GM13976 (cell line): ENCODE data around the gene CNPPD1.

ENCODE experiments used
- DNase-seq: peaks from one replicate; pipeline ENCODE4 v3.0.0; 2012; ENCODE audit warnings: low spot score
- CTCF ChIP-seq: IDR thresholded peaks from 2 replicates; pipeline ENCODE4 v1.5.1; 2012; ENCODE audit warnings: borderline replicate concordance, mild to moderate bottlenecking; ENCODE audit not compliant: insufficient read depth; ENCODE audit errors: extremely low read depth, missing control alignments, control extremely low read depth
- in situ Hi-C: fragments of 300-500 bp; cut with MboI; formaldehyde crosslinking; loops from one replicate; pipeline ENCODE4 v1.12.0; 2022; ENCODE audit warnings: low sequenced_read_pairs, mixed read lengths, inconsistent platforms; ENCODE audit not compliant: unreplicated experiment

The CNPPD1 gene

GRCh38 chr2:219168932-219169331, 7.8 kb downstream of the CNPPD1 start:
- DNase-seq = no peak
- in situ Hi-C loops = loop anchor here (25.0 kb wide), 1 partner anchor 118 kb away; the partner anchor contains the start of gene DNAJB2
- no peak for TF ChIP-seq CTCF

GRCh38 chr2:219168526-219168925, 8.2 kb downstream of the CNPPD1 start:
- in situ Hi-C loops = loop anchor here (25.0 kb wide), 1 partner anchor 119 kb away; the partner anchor contains the start of gene DNAJB2
- no peak for DNase-seq
- TF ChIP-seq CTCF = no peak

GRCh38 chr2:219167997-219168396, 8.7 kb downstream of the CNPPD1 start:
- no peak for TF ChIP-seq CTCF
- DNase-seq = no peak
- in situ Hi-C loops = loop anchor here (25.0 kb wide), 1 partner anchor 119 kb away; the partner anchor contains the start of gene DNAJB2

- DNase-seq = no peak
- in situ Hi-C loops = loop anchor here (25.0 kb wide), 1 partner anchor 122 kb away; the partner anchor contains the start of gene DNAJB2
- no peak for TF ChIP-seq CTCF
Measured at GRCh38 chr2:219165058-219165911, 11.4 kb downstream of the CNPPD1 start.

GRCh38 chr2:219163156-219163555, 13.6 kb downstream of the CNPPD1 start:
- DNase-seq = no peak
- in situ Hi-C loops = loop anchor here (25.0 kb wide), 1 partner anchor 124 kb away; the partner anchor contains the start of gene DNAJB2
- TF ChIP-seq CTCF = no peak

- in situ Hi-C loops = loop anchor here (25.0 kb wide), 1 partner anchor 126 kb away; the partner anchor contains the start of gene DNAJB2
- no peak for DNase-seq
- TF ChIP-seq CTCF = no peak
Measured at GRCh38 chr2:219161097-219161496, 15.6 kb downstream of the CNPPD1 start.
